ENCODE results near the gene VPS52. TPM values are rescaled to one million over a fixed set of nuclear protein-coding genes. Genes with fewer than 3 reads are reported as not detected.

Gene VPS52
- total and polyA plus RNA-seq, 9 of the 15 experiments (the other 6 are each of a cell fraction or from before 2014, with no cell fraction given), result 24.4 to 103 (median 40.2) TPM

- TF ChIP-seq ETS1 (conservative IDR thresholded peaks at IDR 0.05; ENCODE audit: control insufficient read depth, low read depth, low read length) (peak; percentile 83), ELK1 (CRISPR knock-in tag; IDR thresholded peaks at IDR 0.05) (no peak), E2F1 (CRISPR knock-in tag; IDR thresholded peaks at IDR 0.05) (peak; percentile 95), ARID4B (CRISPR knock-in tag; IDR thresholded peaks at IDR 0.05) (peak; percentile 81), HMBOX1 (IDR thresholded peaks at IDR 0.05) (no peak), ATF4 (CRISPR knock-in tag; IDR thresholded peaks at IDR 0.05) (peak; percentile 56; the same call in 1 of the 2 replicates), EP300 (IDR thresholded peaks at IDR 0.05; ENCODE audit: low read length) (peak; percentile 68; the same call in 1 of the 2 replicates), SIN3A (IDR thresholded peaks at IDR 0.05; ENCODE audit: borderline replicate concordance in 2 of 2, control insufficient read depth in 1 of 2, low read depth in 2 of 2, low read length in 2 of 2) (peak; percentile 61 to 82; a peak in 3 of 4 replicates), U2AF1 (optimal IDR thresholded peaks at IDR 0.05; ENCODE audit: low read depth, low read length) (no peak), ZKSCAN8 (CRISPR knock-in tag; IDR thresholded peaks at IDR 0.05) (no peak), PKNOX1 (IDR thresholded peaks at IDR 0.05) (peak; percentile 95), CEBPB (tag; IDR thresholded peaks at IDR 0.05) (no peak), ZNF668 (CRISPR knock-in tag; IDR thresholded peaks at IDR 0.05) (peak; percentile 10; the same call in 1 of the 2 replicates), ZNF134 (CRISPR knock-in tag; conservative IDR thresholded peaks at IDR 0.05) (0 out of 2 replicates have a peak, but pooled peaks have one; percentile 35)
Measured at GRCh38 chr6:33271468-33272274, at the start of gene VPS52, which contains the start of gene RPS18 (continued).
